GM12892 (cell line): ENCODE results near the gene MEI1.

ENCODE experiments used
- POLR2A ChIP-seq: IDR thresholded peaks from 2 replicates; pipeline ENCODE4 v1.6.1; 2011; ENCODE audit warnings: low read depth, low read length, control low read depth
- POLR2AphosphoS5 ChIP-seq: IDR thresholded peaks from 2 replicates; pipeline ENCODE4 v1.6.1; 2011; ENCODE audit warnings: low read depth, low read length, control low read depth

- no peak for TF ChIP-seq POLR2A
- no peak for TF ChIP-seq POLR2AphosphoS5
Measured at GRCh38 chr22:41819257-41819656, 120.0 kb downstream of the MEI1 start.
